ENCODE data around the gene SPEM3.
A peak's percentile ranks its signal among the peaks of the same experiment; 100 is the strongest.
"Not testable (repeated sequence)": the region's sequence is repeated elsewhere in the genome, so short reads cannot be mapped to it uniquely, and the experiment has no call there.

SPEM3 gene

GRCh38 chr17:7475764-7476422 lies 47.2 kb downstream of the SPEM3 start:
- DNase-seq: no peak

- DNase-seq: no peak
These were observed 47.8 kb downstream of the SPEM3 start for GRCh38 chr17:7476494-7476893.

- DNase-seq: no peak
These were observed 48.3 kb downstream of the SPEM3 start for GRCh38 chr17:7476951-7477350.

GRCh38 chr17:7477392-7478275 lies 49.0 kb downstream of the SPEM3 start:
- peak; percentile 37 for DNase-seq

GRCh38 chr17:7478276-7479212 lies 49.9 kb downstream of the SPEM3 start:
- DNase-seq: peak; percentile 68

- peak; percentile 59 for DNase-seq
These were observed 50.8 kb downstream of the SPEM3 start, which contains the start of gene ZBTB4 for GRCh38 chr17:7479213-7480088. Gene ZBTB4, minus strand, starts transcription at chr17:7479631. Its CDS starts 12,830 bp downstream, at chr17:7466801.

GRCh38 chr17:7480089-7480384 lies 51.4 kb downstream of the SPEM3 start:
- DNase-seq: no peak

- not testable (repeated sequence) for DNase-seq
These were observed 52.6 kb downstream of the SPEM3 start, which contains the start of gene SLC35G6 for GRCh38 chr17:7481275-7481674. Gene SLC35G6, plus strand, starts transcription at chr17:7481446. Its CDS starts 71 bp downstream, at chr17:7481517.

- DNase-seq: not testable (repeated sequence)
These were observed 53.4 kb downstream of the SPEM3 start for GRCh38 chr17:7481842-7482741.

Data from activated CD4-positive, alpha-beta T cell treated with anti-CD3 and anti-CD28 coated beads for 48 hours (primary cell).